SH-SY5Y (cell line): ENCODE data around the gene CHFR.

Experiments used
- GATA2 ChIP-seq: IDR thresholded peaks from 2 replicates; pipeline ENCODE4 v1.6.1; 2011; ENCODE audit warnings: mild to moderate bottlenecking, low read depth, low read length
- GATA3 ChIP-seq: IDR thresholded peaks from 2 replicates; pipeline ENCODE4 v1.6.1; 2011; ENCODE audit warnings: low read depth, mild to moderate bottlenecking, low read length, moderate library complexity

GRCh38 chr12:132798836-132799235 is 88.6 kb downstream of the CHFR start:
- TF ChIP-seq GATA3, result no peak
- no peak for TF ChIP-seq GATA2
